ENCODE measurements around the gene TMEM45B. TPM values are rescaled to one million over a fixed set of nuclear protein-coding genes. Genes with fewer than 3 reads are reported as not detected.
"Not testable (repeated sequence)": the region's sequence is repeated elsewhere in the genome, so short reads cannot be mapped to it uniquely, and the experiment has no call there.

The TMEM45B gene
- total and polyA plus RNA-seq, 12 donors = 0.11 TPM; not detected in 11

DNA sequence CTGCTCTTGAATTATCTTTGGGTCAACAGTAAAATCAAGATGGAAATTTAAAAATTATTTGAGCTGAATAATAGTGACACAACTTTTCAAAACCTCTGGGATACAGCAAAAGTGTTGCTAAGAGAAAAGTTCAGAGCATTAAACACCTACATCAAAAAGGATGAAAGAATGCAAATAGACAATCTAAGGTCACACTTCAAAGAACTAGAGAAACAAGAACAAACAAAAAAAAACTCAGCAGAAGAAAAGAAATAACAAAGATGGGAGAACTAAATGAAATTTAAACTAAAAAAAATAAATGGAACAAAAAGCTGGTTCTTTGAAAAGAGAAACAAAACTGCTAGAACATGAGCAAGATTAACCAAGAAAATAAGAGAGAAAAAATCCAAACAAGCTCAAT, 15.0 kb upstream of the TMEM45B start:
- no peak overlapping the region for H3K4me3 ChIP-seq
- peaks cover 0 to 21% (median 0%) of the 10 kb centered on the region in 11 donors for H3K9me3 ChIP-seq
- ATAC-seq (no peak), DNase-seq (no peak)
- H3K36me3 ChIP-seq = no peaks in the 10 kb centered on the region
- intact Hi-C loops (cut with DNase I) = no loop called here
- no peaks in the 10 kb centered on the region for H3K4me1 ChIP-seq
- H3K27ac ChIP-seq = no peak overlapping the region
- TF ChIP-seq, protein P1, sequence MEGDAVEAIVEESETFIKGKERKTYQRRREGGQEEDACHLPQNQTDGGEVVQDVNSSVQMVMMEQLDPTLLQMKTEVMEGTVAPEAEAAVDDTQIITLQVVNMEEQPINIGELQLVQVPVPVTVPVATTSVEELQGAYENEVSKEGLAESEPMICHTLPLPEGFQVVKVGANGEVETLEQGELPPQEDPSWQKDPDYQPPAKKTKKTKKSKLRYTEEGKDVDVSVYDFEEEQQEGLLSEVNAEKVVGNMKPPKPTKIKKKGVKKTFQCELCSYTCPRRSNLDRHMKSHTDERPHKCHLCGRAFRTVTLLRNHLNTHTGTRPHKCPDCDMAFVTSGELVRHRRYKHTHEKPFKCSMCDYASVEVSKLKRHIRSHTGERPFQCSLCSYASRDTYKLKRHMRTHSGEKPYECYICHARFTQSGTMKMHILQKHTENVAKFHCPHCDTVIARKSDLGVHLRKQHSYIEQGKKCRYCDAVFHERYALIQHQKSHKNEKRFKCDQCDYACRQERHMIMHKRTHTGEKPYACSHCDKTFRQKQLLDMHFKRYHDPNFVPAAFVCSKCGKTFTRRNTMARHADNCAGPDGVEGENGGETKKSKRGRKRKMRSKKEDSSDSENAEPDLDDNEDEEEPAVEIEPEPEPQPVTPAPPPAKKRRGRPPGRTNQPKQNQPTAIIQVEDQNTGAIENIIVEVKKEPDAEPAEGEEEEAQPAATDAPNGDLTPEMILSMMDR (IDR thresholded peaks at IDR 0.05) = no peak
- H3K27me3 ChIP-seq = peaks cover 0 to 16% (median 0%) of the 10 kb centered on the region in 7 donors

DNA sequence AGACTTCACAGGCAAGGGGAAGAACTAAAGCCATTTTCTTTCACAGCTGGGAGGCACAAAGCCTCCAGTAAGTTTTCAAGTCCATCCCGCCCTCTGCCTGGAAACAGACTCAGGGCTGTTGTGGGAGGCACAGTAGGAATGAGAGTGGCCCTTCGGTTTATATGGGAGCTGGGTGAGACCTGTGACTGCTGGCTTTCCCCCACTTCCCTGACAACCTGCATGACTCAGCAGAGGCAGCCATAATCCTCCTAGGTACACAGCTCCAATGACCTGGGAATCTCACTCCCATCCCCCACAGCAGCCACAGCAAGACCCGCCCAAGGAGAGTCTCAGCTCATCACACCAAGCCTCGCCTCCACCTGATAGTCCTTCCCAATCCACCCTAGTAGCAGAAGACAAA, 12.1 kb upstream of the TMEM45B start:
- TF ChIP-seq, protein P1 (IDR thresholded peaks at IDR 0.05) = no peak
- peaks cover 0 to 19% (median 0%) of the 10 kb centered on the region in 11 donors for H3K9me3 ChIP-seq
- H3K27ac ChIP-seq = no peak overlapping the region
- H3K4me1 ChIP-seq = no peaks in the 10 kb centered on the region
- 81 to 85% methylated on average over 4 of the region's 4 CpGs for WGBS, 2 donors
- DNase-seq = no peak
- H3K27me3 ChIP-seq = peaks cover 0 to 22% (median 0%) of the 10 kb centered on the region in 7 donors
- no peak overlapping the region for H3K4me3 ChIP-seq
- no peaks in the 10 kb centered on the region for H3K36me3 ChIP-seq
- intact Hi-C loops (cut with DNase I) = no loop called here
- no peak for ATAC-seq

DNA sequence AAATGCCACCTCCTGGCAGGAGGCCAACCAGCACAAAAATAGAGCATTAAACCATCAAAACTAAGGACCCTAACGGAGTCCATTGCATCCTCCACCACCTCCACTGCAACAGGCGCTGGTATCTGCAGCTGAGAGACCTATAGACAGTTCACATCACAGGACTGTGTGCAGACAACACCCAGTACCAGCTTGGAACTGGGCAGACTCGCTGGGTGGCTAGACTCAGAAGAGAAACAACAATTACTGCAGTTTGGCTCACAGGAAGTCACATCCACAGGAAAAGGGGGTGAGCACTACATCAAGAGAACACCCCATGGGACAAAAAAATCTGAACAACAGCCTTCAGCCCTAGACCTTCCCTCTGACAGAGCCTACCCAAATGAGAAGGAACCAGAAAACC, 11.6 kb upstream of the TMEM45B start:
- TF ChIP-seq, protein P1 (IDR thresholded peaks at IDR 0.05) = no peak
- H3K4me3 ChIP-seq = no peak overlapping the region
- peaks cover 0 to 14% (median 0%) of the 10 kb centered on the region in 11 donors for H3K9me3 ChIP-seq
- H3K27ac ChIP-seq = no peak overlapping the region
- no peaks in the 10 kb centered on the region for H3K36me3 ChIP-seq
- ATAC-seq = no peak
- 66% methylated on average over 3 of the region's 3 CpGs for WGBS, 2 donors
- intact Hi-C loops (cut with DNase I) = no loop called here
- no peak for DNase-seq
- no peaks in the 10 kb centered on the region for H3K4me1 ChIP-seq
- peaks cover 0 to 22% (median 0%) of the 10 kb centered on the region in 7 donors for H3K27me3 ChIP-seq

DNA sequence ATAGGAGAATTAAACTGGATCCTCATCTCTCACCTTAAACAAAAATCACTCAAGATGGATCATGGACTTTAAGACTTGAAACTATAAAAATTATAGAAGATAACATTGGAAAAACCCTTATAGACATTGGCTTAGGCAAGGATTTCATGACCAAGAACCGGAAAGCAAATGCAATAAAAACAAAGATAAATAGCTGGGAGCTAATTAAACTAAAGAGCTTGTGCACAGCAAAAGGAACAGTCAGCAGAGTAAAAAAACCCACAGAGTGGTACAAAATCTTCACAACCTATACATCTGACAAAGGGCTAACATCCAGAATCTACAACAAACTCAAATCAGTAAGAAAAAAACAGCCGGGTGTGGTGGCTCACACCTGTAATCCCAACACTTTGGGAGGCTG, 7.4 kb upstream of the TMEM45B start:
- 93 to 95% methylated on average over 2 of the region's 2 CpGs for WGBS, 2 donors
- DNase-seq; intact Hi-C loops (cut with DNase I); H3K4me1 ChIP-seq; ATAC-seq; H3K4me3 ChIP-seq; H3K27ac ChIP-seq; H3K9me3 ChIP-seq; H3K36me3 ChIP-seq: not testable (repeated sequence)
- peaks cover 0 to 22% (median 1%) of the 10 kb centered on the region in 7 donors for H3K27me3 ChIP-seq

DNA sequence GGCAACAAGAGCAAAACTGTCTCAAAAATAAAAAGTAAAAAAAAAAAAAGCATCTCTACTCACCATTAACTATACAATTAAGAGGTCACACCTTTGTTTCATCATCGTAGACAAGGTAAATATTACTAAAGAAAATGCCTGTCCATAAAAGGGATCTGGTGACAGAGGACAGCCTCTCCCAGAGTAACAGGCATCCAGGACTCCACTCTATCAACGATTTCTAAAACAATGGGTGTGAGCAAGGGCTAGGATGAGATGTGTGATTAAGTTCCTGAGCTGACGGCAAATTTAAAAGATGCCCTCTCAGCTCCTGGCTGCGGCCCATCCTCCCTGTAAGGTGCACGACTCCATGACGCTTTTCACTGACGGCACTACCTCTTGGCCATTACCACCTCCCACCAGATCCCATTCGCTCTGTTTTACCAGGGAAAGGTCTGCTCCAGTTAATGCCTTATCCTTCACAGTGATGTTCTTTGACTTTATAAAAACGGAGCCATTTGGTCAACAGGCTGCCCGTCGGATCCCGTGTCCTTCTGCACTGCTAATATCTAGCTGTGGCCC, 2.3 kb upstream of the TMEM45B start:
- TF ChIP-seq, protein P1 (IDR thresholded peaks at IDR 0.05) = no peak
- WGBS, 2 donors = 83 to 84% methylated on average over 12 of the region's 12 CpGs
- Histone ChIP-seq H3K27ac (no peak overlapping the region), H3K4me3 (no peak overlapping the region), H3K36me3 (no peaks in the 10 kb centered on the region), H3K4me1 (peaks cover 0 to 5% (median 0%) of the 10 kb centered on the region in 9 donors), H3K27me3 (peaks cover 0 to 48% (median 34%) of the 10 kb centered on the region in 7 donors), H3K9me3 (peaks cover 0 to 9% (median 0%) of the 10 kb centered on the region in 11 donors)
- DNase-seq = no peak
- no peak for ATAC-seq
- intact Hi-C loops (cut with DNase I) = no loop called here
